GM15510 (cell line): ENCODE measurements around the gene CDH16.

Experiments used
- POLR2A ChIP-seq: IDR thresholded peaks from 3 replicates; pipeline ENCODE4 v1.6.1; 2011; ENCODE audit warnings: borderline replicate concordance; ENCODE audit not compliant: insufficient read length; ENCODE audit errors: extremely low read depth

Gene CDH16

DNA sequence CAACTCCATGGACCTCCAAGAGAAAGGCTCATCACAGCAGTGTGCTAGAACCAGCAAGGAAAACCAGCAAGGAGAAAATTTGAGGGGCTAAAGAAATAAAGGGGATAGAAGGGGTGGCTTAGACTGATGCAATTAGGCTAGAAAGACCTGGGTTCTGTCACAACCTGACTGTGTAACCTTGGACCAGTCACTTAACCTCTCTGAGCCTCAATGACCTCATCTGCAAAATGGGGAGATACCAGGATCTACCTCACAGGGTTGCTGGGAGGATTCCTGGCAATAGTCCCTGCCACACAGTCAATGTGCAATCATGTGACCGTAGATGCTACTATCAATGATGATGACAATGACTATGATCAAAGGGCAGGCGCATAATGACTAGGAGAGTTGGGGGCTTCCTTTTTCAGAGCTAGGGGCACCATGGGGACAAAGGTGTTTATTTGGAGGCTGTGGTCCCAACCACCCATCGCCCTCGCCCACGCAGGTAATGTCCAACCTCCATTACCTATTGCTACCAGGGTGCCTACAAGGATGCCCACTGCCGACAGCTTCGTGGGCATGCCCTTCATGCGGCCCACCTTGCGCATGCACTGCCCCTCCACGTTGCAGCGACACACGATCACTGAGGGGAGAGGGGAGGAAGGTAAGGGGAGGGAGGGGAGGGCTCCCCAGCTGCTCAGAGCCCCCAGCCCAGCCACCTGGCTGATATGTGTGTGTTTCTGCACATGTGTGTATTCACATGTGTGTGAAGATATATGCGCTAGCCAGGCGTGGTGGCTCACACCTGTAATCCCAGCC is 9.7 kb downstream of the CDH16 start:
- TF ChIP-seq POLR2A = no peak

DNA sequence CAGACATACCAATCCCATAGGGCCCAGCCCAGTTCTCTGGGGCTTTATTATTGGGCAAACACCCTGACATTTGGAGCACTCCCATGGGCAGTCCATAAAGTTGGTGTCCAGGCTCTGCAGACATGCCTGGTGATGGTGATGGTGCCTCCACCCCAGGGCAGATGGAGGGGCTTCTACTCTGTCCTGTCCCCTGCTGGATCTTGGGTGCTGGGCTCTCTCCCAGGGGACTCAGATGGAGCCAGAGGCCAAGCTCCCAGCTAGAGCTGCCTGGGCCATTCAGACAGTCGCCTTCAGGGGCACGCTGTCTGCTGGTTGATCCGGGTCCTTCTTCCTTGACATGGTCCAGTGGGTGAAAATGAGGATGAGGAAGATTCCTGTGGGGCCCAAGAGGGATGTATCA is 10.6 kb downstream of the CDH16 start:
- no peak for TF ChIP-seq POLR2A

GRCh38 chr16:66906916-66907836 is 11.5 kb downstream of the CDH16 start:
- no peak for TF ChIP-seq POLR2A

DNA sequence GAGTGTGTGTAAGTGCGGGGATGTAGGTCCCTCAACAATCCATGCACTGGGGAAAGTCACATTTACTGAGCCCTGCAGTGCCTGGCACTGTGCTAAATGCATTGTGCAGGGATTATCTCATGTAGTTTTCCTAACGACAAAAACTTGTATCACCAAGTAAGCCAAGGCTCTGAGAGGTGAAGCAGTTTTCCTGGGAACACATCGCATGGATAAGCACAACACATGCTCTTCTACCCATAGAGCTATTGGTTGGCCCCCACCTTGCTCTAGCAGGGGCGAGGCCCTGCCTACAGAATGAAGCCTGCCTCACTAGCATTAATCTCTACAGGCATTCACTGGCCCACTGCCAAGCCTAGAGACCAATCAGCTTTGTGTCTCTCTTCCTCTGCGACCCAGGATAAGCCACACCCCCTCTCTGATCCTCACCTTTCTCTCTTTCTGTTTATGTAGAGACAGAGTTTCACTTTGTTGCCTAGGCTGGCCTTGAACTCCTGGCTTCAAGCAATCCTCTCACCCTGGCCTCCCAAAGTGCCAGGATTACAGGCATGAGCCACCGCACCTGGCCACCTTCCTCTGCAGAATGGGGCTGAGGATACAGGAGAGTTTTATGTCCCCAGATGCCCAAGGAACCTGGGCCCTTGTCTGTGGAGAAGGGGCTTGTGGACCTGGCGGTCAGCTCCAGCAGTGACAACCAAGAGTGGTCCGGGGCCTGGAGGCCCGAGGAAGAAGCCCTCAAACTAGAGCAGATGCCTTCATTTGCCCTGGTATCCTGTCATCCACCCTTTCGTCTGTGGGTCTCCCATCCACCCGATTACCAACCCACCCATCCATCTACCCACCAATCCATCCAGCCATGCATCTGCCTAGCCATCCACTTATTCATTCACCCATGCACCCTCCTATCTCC is 12.8 kb downstream of the CDH16 start:
- no peak for TF ChIP-seq POLR2A

GRCh38 chr16:66904846-66905632 is 13.6 kb downstream of the CDH16 start:
- TF ChIP-seq POLR2A = no peak

GRCh38 chr16:66904428-66904845 is 14.2 kb downstream of the CDH16 start:
- TF ChIP-seq POLR2A = no peak

GRCh38 chr16:66903544-66904427 is 14.9 kb downstream of the CDH16 start:
- no peak for TF ChIP-seq POLR2A

GRCh38 chr16:66902648-66903543 is 15.8 kb downstream of the CDH16 start:
- no peak for TF ChIP-seq POLR2A

- TF ChIP-seq POLR2A = no peak
Observed at GRCh38 chr16:66901626-66902025, 17.1 kb downstream of the CDH16 start.

DNA sequence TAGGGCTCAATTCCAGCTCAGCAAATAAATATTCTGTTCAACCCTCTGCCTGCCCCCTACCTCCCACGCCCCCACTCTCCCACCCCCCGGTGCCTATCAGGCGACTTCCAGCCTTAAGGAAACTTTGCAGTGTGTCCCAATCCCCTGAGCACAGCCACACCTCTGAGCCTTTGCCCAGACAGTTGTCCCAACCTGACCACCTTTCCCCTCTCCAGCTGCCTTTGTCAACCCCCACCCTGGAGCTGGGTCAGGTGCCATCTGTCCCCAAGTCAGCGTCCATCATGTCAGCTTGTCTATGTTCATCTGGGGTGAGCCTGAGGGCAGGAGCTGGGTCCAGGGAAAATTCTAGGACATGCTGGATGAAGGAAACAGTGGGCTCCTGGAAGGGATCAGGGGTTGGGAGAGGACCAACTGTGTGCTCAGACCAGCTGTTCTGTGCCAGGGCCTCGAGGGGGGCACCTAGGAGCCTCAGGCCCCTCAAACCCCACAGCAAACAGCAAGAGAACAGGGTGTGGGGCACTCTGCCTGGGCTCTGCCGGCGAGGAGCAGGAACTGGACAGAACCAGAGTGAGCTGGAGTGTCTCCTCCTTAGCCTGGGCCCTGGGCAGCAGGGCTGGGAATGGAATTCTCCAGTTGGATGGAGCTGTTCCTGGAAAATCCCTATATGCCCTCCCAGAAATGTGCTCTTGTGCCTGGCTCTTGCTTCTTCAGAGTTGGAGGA is 17.8 kb downstream of the CDH16 start:
- TF ChIP-seq POLR2A = no peak

GRCh38 chr16:66899945-66900710 is 18.6 kb downstream of the CDH16 start:
- TF ChIP-seq POLR2A = no peak
